Central memory CD4-positive, alpha-beta T cell (primary cell): ENCODE results near the gene ACVR1.

ENCODE experiments used
- DNase-seq: peaks from one replicate; pipeline ENCODE4 v3.0.0; 2022
- total RNA-seq, 3 experiments: gene quantifications; one replicate each; lab custom pipeline; 2026; lab: John Stamatoyannopoulos, UW

ACVR1 gene
- 23.3 to 55.0 (median 51.4) reads per million in 3 experiments for total RNA-seq

GRCh38 chr2:157876066-157876785 is at the start of gene ACVR1:
Gene ACVR1, minus strand, starts transcription at chr2:157876330. Its CDS starts 76,837 bp downstream, at chr2:157799493.
- DNase-seq: peak; percentile 80

GRCh38 chr2:157925071-157925470 is 48.9 kb upstream of the ACVR1 start:
- DNase-seq: no peak

DNA sequence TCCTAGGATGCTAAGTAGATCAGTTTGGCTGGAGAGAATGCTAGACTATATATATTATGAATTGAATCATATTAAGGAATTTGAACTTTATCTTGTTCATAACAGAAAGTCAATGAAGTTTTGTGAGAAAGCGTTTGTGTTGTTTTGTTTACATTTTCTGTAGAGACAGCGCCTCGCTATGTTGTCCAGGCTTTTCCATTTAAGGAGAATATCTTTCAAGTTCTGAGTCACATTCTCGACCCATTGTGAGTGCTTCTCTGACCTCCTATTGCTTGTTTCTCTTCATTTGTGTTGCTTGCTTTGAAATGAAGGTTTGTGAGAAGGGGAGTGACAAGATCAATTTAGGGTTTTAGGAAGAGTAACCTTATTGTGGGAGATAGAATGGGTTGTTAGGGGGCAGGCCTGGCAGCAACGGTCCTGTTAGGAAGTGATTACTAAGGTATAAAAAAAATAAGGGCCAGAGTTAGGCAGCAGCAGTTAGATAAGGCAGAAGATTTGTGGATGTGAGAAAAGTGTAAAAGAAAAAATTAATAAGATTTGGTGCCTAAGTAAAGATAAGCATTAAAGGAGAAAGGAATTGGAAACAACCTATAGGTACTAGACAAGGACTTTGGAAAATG is 47.6 kb upstream of the ACVR1 start:
- DNase-seq: no peak

DNA sequence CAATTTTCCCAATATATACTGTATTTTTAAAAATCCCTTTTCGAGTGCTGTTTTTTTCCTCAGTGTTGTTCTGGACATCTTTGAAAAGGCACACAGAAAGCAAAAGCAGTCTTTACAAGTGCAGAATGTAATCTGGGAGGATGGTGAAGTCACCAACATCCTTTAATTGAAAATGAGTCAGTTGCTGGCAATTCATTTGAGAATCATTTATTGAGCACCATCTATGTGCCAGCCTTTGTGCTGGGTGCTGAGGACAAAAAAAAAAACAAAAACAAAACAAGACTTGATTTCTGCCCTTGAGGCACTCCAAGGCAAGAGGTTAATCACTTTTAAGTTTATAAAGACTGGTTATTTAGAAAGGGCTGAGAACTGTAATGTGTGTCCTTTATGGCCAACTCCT is 46.7 kb upstream of the ACVR1 start:
- DNase-seq: no peak

DNA sequence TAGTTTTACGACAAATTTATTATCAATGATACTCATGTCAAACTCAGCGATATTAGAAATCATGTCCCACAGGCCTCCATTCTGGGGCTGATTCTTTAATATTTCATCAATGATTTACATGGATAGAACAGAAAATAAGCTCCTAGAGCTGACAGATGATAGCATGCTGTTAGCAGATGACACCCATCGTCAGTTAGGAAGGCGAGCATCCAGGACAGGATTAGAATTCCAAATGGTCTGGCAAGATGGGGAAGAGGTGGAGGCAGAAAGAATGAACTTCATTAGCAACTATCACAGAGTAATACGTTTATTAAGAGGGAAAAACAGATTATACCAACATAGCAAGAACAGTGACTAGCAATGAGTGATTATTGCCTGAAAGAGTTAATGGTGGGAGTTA is 46.2 kb upstream of the ACVR1 start:
- DNase-seq: no peak

DNA sequence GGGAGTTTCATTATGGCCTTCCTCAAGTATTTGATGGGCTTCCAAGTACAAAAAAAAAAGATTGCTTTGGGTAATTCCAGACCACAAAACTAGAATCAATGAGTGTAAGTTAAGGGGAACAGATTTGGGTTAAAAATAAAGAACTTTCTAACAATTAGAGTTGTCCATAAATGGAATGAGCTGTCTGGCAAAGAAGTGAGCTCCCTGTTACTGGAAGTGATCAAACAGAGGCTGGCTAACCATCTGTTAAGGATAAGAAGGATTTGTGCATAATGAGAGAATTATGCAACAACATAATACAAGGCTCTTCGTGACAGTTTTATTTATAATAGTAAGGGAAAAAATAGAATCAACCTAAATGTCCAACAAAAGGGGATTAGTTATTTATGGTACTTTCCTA is 44.6 kb upstream of the ACVR1 start:
- DNase-seq: no peak

DNA sequence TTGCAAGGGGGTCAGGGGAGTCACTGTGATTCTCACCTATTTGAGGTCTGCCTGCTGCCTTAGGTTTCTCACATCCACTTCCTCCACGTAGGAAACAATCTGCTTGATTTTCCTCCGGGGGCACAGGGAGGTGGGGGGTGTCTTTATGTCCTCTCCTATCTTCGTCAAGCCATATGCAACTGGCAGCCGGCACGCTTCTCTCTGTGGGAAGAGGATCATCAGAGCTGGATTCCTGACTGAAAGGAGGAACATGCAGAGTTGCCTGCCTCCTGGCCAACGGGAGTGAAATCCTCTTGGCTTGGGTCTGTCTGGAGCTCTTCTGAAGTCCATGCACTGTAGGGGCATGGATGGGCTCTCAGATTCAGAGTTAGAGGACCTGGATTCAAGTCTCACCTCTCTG is 43.1 kb upstream of the ACVR1 start:
- no peak for DNase-seq

DNA sequence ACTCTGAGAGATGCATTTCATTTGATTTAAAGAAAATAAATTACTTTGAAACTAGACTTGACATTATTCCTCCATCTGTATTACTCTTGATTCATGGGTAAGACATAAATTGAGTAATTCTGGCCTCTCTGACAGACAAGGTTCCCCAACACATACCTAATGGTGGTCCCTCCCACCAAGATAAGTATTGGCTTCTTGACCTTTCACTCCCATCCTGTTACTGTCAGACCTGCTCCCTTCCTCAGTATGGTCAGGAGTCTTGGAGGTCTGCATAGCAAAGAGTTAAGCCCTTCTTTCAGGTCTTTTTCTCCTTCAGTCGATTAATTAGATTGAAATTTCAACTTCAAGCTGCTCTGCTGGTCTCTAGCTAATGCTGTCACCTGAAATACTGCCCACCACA is 42.2 kb upstream of the ACVR1 start:
- no peak for DNase-seq

DNA sequence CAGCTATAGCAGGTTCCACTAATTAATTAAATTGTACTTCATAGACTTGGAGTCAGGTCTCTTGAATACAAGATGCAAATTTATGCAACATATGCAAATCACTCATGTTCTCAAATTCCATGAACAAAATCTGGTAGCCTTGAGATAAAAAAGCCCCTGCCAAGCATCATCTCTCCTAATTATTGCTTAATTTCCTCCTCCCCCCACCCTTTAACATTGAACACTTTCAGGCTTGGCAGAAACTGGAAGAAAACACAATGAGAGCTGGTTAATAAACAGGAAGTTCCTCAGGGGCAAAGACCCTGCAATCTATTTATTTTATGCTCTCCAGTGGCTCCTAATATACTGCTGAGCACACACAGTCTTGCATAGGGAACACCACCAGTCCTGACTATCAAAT is 35.6 kb upstream of the ACVR1 start:
- DNase-seq: no peak

DNA sequence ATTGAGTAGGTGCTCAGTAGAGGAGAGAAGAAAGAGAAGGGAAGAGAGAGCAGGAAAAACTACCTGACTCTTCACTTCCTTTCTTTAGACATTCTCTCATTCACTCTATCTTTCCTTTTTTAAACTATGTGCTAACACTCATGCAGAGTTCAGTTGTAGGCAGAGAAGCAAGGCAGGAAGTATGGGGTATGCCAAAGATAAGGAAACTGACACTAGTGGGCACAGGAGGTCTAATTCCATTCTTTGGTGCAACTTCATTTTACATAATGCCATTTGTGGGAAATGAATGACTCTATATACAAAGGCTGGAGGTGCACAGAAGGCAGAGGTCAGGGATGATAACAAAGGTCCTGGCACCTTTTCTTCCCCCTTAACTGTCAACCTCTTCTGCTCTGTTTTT is 35.1 kb upstream of the ACVR1 start:
- no peak for DNase-seq

GRCh38 chr2:157905092-157905491 is 29.0 kb upstream of the ACVR1 start:
- DNase-seq: no peak

DNA sequence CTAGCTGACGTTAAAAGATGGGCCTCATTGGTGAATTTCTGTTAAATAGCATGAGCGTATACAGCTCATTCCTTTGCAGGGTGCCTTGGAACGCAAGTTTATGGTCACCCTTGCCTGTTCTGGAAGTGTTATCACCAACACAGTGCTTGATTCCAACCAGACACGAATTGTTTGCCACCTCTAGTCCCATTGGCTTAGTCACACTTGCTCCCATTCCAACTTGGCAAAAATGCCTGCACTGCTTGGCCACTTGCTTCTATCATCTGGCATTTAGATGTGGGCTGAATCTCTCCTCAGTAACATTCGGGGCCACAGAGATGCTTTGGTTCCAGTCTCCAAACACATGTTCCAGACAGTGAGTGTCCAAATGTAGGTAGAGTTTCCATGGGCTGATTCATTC is 27.5 kb upstream of the ACVR1 start:
- DNase-seq: no peak

DNA sequence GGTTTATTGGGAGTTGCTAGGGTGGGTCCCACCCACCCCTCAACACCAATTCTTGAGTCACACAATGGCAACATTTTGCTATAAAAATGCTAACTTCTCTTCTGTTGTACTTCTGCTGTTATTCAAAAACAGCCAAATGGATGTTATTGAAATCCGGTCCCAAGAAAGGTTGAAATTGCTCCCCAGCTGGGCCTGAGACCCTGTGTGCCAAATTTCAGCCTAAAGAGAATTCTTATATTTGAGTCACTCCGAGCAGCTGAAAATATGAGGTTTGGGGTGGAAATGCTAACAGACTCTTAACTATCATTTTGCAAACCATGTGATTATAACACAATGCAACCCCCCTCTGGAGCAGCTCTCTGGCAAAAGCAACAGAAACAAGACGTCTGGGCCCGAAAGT is 27.0 kb upstream of the ACVR1 start:
- DNase-seq: no peak

GRCh38 chr2:157902692-157903091 is 26.6 kb upstream of the ACVR1 start:
- DNase-seq: no peak

DNA sequence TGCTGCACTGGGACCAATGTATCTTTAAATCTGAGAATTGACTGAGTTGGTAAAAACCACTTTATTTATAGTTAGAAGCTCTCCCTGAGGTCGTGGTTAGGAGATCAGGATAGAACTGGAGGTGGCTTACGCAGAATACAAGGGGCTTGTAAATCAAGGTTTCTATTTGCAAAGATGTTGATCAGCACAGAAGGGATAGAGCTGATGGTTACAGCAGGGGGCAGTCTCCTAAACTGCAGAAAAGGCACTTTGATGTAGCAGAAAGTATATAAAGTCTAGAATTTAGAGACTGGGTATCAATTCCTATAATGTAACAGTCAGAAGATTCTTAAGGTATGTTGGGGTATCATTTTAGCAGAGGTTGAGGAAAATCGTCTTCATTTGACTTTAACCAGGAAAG is 25.2 kb upstream of the ACVR1 start:
- DNase-seq: no peak

DNA sequence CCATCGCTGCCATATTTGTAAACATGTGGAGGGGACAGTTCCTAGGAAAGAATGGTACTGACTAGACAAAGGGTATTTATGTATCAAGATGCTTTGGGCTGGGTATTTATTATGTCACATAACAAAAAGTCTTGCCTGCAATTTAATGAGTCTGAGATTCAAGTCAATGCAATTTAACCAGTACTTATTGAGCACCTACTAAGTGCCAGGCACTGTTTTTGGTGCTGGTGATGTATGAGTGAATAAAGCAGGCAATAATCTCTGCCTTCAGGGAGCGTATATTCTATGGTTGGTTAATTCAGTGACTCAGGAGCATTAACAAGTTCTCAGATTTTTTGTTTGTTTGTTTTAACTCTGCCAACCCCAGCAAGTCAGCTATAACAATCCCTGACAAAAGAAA is 24.6 kb upstream of the ACVR1 start:
- no peak for DNase-seq

GRCh38 chr2:157900203-157900602 is 24.1 kb upstream of the ACVR1 start:
- no peak for DNase-seq

- DNase-seq: no peak
Observed at GRCh38 chr2:157899125-157899839, 23.2 kb upstream of the ACVR1 start.

GRCh38 chr2:157898591-157898996 is 22.5 kb upstream of the ACVR1 start:
- peak; percentile 31 for DNase-seq

DNA sequence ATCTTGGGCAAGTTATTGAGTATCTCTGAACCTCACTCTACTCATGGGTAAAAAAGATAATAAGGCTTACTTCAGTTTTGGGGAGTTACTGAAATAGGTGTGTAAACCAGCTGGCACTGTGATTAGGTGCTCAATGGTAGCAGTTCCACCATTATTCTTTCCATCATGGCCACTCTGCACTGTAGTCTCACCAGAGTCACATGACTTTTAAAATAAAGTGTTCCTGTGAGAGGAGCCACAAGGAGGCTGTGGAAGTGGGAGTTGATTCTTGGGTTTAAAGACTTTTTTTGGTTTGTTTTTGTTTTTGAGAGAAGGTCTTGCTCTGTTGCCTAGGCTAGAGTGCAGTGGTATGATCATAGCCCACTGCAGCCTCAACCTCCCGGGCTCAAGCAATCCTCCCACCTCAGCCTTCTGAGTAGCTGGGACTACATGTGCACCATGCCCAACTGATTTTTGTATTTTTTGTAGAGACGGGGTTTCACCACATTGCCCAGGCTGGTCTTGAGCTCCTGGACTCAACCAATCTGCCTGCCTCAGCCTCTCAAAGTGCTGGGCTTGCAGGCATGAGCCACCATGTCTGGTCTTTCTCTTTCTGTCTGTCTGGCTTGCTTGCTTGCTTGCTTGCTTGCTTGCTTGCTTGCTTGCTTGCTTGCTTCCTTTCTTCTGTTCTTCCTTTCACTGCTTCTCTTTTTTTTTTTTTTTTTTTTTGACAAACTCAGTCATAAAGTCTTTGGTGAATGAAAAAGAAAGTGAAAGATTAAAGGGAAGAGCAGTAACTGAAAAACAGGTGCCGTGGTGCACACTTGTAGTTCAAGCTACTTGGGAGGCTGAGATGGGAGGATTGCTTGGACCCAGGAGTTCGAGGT is 21.2 kb upstream of the ACVR1 start:
- peak; percentile 66 for DNase-seq

GRCh38 chr2:157895531-157895930 is 19.4 kb upstream of the ACVR1 start:
- no peak for DNase-seq

- DNase-seq: no peak
Observed at GRCh38 chr2:157894694-157895435, 18.7 kb upstream of the ACVR1 start.
